Hematopoietic multipotent progenitor cell treated with erythropoietin and hydrocortisone succinate and interleukin-3 and kit ligand, for 8 days (in vitro differentiated cells): ENCODE results near the gene SLC7A6OS.

Experiments
- DNase-seq: peaks from one replicate; pipeline ENCODE4 v3.0.0-alpha.2; 2015

Gene SLC7A6OS

DNA sequence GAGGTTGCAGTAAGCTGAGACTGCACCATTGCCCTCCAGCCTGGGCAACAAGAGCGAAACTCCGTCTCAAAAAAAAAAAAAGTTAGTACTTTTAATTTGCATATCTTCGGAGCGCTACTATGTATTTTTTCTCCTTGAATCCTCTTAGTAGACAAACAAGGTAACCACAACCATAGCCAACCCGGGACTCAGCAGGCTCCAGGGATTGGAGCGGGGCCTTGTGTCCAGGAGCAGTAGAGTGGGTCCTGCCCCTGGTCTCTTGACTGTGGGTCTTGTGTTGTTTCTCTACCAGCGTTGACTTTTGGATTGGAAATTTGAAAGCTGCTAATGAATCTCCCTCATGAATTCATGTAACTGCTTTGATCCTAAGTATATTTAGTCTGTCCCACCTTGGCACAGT lies 32.4 kb upstream of the SLC7A6OS start:
- DNase-seq, result no peak

DNA sequence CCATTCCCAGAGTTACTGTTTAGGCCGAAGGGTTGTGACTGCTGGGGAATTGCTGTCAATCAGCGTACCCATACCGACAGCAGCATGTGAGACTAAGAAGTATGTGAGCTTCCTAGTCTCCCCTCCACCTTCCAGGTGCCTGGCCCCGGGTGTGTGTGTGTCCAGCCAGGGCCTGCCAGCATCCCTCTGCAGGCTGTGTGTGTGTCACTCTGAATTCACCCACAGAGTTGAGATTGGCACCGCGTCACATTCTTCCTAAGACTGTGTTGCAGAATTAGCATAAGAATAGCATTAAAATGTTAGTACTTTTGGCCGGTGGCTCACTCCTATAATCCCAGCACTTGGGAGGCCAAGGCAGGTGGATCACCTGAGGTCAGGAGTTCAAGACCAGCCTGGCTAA lies 31.9 kb upstream of the SLC7A6OS start:
- no peak for DNase-seq

DNA sequence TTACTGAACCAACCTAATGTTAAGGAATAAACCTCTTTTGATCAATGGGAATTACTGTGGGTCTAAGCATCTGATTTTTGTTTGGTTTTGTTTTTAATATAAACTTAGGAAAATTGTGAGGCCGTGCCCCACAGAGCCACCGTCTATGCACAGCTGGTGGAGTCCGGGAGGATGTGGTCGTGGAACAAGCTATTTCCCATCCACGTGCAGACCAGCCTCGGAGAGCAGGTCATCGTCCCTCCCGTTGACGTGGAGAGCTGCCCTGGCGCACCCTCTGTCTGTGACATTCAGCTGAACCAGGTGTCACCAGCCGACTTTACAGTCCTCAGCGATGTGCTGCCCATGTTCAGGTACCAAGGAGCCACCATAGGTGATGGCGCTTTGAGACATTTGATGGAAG lies 28.5 kb upstream of the SLC7A6OS start:
- no peak for DNase-seq

DNA sequence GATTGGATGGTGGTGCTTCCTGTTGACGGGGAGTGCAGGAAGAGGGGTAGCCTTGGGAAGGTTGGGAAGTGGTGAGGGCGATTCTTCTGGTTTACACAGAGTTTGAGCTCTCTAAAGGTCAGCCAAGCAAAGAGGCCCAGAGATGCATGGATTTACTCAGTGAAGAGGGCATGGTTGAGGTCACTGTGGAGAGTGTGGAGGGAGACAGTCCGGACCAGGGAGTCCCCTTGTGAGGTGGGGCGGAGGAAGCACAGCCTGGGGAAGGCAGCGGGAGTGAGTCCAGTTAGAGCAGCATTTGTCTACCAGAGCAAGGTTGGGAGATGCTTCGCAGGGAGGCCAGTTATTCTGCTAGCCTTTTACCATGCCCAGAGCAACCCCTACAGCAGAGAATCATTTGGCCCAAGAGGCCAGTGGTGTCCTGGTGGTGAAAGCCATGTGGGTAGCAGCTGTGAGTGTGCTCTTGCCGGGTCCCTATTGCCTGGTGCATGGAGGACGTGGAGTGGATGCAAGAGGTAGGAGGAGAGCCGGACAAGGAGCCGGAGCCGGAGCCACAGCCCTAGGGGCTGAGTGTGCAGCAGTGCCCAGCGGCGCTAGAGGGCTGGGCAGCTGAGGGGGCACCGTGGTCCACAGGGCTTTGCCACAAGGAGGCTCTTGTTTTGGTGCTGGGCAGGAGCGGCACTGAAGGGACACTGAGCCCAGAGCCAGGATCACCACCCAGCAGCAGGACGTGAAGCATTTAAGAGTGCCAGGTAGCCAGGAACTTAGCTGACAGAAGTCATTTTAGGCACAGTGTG lies 27.8 kb upstream of the SLC7A6OS start:
- no peak for DNase-seq

DNA sequence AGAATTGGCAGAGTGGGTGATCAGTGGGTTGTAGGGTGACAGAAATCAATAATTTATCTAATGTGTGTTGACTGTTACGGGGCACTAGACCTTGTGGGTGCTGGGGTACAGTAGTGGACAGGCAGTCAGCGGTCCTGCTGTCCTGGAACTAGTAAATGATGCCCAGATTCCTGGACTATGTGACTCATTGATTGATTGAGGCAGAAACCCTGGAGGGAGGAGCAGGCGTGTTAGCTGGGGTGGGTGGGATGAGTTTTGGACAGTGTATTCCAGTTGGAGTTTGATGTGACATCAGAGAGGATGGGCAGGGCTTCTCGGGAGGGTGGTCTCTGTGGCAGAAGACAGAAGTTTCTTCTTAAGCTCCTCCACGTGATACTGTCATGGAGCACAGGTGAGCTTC lies 24.4 kb upstream of the SLC7A6OS start:
- DNase-seq, result no peak

DNA sequence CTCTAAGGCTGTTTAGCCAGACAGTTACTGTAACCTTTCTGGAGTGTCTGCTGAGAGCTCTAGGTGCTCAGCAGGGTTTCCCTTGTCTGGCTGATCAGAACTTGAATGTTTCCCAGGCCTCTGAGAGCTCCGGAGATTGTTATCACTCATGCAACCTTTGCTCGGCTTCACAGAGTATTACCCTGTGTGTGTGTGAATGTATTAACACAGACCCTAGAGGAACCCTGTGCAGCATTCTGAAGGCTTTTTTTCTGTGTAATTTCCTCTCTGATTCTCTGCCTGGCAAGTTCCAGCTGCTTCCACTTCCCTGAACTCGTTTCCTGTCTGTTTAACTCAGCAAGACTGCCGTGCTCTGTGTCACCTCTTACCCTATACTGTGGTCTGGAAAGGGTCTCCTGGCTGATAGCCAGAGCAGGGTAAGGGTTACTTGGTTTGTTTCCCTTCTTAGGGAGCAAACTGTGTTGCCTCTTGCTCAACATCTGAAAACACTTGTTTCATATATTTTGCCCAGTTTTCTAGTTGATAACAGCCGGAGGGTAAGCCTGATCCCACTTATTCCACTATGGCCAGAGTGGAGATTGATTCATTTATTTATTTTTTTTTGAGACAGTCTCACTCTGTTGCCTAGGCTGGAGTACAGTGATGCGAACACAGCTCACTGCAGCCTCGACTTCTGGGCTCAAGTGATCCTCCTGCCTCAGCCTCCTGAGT lies 21.8 kb upstream of the SLC7A6OS start:
- peak; percentile 16 for DNase-seq

DNA sequence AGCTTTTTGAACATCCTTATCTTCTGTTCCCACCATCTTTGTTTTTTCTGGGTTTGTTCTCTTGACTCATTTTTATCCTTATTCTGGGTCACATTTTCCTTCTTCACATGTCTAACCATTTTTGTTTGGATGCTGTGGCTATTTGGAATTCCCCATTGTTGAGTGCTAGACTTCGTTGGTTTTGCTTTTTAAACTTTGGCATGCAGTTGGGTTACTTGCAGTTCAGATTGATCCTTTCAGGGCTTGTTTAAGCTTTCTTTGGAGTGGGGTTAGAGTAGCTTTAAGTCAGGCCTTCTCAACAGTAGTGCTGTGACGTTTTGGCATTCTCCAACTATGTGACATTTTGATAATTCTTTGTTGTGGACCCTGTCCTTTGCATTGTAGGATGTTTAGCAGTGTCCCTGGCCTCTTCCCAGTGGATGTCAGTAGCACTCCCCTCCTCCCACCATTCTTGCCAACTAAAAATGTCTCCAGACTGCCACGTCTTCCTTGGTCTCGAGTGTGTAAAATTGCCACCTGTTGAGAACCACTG lies 21.2 kb upstream of the SLC7A6OS start:
- no peak for DNase-seq

DNA sequence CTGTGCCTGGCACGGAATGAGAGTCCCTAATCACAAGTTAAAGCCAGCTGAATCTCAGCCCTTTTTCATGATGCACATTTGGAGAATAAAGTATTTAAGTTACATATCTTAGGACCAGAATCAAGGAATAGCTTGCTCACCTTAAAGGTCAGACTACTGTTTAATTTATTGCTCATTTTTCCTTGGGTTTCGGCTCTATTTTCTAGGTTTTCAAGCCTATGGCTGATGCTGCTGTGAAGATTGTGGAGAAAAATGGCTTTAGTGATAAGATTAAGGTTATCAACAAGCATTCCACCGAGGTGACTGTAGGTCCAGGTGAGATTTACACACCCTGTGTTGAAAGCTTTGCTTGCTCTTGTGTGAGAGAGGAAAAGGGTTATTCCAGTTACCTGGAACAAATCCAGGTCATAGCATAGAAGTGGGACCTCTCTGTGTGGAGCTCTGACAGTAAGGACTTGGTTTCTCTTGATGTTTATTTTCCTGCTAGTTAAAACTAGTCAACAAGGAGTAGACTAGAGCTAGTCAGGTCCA lies 18.2 kb upstream of the SLC7A6OS start:
- DNase-seq, result no peak

DNA sequence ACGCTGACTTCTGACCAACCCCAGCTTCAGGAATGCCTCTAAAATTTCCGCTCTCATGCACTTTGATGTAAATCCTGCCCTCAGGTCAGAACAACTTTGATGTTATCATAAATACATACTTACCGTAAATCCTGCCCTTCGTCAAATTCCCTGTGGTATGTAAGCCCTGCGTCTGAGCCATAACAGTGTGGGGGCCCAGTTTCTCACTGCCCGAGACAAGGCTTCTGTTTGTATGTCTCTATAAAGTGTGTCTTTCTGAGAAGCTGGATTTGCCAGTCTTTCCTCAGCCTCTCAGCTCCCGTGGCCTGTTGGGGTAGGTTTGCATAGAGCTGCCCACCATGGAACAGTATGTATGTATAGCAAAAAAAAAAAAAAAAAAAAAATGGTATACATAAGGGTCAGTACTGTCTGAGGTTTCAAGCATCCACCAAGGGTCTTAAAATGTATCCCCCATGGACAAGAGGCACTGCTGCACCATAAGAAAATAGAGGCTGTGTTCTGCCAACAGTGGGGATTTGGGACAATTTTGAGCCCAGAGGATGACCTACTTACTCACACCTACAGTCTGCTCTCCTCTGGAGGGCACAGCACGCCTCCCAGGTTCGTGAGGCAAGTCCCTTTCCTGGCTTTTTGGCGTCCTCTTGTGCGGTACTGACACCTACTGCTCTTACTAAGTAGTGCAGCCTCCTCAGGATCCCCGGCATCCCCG lies 17.6 kb upstream of the SLC7A6OS start:
- DNase-seq, result peak; percentile 87

DNA sequence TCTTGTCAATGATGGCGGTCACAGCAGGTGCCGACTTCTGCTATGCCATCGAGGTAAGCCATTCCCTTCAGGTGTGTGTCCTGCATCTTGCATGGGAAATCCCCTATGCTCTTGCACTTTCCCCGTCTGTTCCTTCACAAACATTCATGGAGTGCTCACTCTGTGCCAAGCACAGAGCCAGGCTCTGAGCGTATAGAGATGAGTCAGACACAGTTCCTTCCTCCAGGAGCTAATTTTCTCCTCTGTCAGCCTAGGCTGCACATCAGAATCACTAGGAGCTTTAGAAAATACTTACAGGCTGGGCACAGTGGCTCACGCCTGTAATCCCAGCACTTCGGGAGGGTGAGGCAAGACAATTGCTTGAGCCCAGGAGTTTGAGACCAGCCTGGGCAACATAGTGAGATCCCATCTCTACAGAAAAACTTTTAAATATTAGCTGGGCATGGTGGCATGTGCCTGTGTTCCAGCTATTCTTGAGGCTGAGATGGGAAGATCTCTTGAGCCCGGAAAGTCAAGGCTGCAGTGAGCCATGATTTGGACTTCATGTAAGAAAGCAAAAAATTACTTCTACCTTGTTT lies 14.1 kb upstream of the SLC7A6OS start:
- DNase-seq, result no peak

DNA sequence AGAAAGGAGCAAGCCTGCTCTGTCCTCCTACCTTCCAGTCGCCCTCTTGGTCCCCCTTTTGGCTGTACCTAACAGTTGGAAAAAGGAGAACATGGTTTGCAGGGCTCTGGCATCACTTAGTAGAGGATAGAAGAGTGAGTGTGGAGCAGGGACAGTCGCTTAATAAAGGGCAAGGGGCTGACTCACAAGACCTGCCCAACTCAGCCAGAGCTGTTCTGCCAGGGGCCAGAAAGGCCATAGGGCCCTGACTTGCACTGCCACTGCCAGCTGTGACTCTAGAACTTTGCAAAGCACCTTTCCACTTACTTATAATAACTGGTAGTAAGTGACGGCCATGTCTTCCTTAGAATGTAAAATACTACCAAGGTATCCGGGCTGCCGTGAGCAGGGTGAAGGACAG lies 13.6 kb upstream of the SLC7A6OS start:
- no peak for DNase-seq

DNA sequence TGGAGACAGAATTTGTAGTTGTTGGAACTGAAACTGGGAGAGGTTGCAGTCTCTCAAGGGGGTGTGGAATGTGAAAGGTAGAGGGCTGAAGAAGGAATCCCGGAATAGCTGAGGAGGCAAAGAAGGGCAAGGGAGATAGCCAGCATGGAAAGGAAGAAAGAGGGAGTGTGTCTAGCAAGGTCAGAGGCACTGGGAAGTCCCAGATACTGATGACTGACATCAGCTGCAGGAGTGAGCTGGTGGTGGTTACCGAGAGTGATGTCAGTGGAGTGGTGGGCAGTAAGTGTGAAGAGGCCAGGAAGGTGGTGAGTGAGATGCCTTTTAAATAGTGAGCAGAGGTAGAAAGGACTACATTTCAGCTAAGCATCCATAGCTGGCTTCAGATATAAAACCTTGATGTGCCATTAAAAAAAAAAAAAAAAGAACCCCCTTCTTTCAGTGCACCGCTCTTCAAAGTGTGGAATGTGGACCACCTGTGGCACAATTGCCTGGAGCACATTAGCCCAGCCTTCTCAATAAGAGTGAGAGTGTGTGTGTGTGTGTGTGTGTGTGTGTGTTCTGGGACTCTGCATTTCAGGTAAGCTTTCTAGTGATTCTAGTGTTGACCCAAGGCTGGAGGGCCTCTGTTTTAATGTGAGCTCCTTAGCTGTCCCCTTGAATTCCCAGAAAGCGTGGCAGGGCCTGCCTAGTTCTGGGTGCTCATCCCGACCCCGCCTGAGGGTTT lies 8.6 kb upstream of the SLC7A6OS start:
- no peak for DNase-seq

DNA sequence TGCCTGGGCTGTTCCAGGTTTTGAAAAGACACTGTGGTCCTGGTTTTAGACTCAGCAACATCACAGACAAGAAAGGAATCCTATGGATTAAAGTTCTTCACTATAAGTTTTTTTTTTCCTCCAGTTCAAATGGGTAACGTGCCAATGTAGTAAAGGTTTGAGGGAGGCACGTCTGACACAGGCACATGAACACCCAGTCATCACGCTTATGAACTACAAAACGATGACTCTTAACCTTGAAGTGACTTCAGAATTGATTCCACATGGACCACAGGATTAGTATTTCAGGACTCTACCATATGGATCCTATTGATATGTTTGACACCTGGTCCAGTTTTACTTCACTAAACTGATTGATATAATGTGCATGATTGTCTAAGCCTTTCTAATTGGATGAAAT lies 2.4 kb upstream of the SLC7A6OS start:
- DNase-seq, result no peak

DNA sequence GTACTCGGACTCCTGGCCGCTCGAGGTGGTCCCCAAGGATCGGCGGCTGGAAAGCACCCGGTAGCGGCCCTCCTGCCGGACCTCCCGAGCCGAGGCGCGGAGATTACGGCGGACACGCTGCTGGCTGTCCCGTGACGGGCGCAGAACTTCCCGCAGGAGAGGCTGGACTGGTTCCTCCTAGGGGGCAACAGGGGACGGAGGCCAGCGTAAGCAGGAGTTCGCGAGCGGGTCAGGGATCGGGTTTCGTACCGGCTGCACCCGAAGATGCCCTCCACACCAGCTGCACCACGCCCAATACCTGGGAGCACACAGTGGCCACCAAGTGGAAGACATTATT lies 341 bp downstream of the SLC7A6OS start:
- no peak for DNase-seq

DNA sequence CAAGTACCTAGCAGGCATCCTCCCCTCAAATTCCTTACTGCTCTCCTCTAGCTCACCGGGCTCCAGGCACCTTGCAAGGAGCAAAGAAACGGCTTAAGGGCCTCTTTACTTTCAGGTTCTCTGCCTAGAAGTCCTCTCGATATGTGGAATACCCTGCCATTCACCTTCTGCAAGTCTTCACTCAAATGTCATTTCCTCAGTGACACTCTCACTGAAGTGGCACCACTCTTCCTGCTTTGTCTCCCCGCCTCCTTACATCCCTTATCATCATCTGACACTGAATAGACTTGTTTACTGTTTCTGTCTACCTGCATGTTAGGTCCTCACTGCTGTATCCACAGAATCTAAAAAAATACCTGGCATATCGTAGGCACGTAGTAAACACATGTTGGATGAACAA lies 947 bp downstream of the SLC7A6OS start:
- peak; percentile 37 for DNase-seq

DNA sequence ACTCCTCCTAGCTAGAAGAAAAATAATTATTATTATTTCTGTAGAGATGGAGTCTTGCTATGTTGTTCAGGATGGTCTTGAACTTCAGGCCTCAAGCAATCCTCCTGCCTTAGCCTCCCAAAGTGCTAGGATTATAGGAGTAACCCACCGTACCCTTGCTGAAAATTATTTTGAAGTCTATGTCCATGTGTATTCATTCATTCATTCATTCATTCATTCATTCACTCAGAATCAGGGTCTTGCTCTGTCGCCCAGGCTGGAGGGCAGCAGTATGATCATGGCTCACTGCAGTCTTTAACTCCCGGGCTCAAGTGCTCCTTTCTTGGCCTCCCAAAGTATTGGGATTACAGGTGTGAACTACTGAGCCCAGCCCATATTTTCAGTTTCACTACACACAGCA lies 4.1 kb downstream of the SLC7A6OS start:
- no peak for DNase-seq

DNA sequence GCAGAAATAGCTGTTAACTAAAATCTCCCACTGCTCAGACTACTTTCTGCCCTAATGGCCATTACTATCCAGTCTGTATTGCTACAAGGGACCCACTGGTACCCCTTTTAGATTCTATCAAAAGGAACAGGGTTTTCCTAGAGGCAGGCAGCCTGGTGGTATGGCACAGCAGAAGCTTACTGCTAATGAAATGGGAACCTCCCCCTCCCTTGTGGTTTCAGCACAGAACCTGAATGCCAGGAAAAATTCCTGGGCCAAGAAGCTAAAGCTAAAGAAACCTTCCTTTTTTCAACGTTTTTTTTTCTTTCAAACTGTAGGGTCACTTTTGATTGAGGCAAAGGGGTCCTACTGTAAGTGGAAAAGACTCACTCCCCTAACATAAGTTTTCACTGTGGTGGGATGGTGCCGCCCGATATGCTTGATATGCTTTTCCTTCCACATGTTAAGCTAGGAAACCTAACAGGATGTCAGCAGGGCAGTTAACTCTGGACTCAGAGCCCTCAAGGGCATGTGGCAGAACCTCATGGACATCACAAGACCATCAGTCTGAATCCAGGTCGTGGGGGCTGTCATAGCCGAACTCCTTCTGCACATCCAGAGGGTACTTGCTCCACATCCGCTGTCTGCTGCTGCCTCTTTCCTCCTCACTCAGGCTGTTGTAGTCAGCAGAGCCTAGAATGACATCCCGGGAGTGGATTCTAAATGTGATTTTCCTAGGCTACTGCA lies 9.8 kb downstream of the SLC7A6OS start:
- no peak for DNase-seq

DNA sequence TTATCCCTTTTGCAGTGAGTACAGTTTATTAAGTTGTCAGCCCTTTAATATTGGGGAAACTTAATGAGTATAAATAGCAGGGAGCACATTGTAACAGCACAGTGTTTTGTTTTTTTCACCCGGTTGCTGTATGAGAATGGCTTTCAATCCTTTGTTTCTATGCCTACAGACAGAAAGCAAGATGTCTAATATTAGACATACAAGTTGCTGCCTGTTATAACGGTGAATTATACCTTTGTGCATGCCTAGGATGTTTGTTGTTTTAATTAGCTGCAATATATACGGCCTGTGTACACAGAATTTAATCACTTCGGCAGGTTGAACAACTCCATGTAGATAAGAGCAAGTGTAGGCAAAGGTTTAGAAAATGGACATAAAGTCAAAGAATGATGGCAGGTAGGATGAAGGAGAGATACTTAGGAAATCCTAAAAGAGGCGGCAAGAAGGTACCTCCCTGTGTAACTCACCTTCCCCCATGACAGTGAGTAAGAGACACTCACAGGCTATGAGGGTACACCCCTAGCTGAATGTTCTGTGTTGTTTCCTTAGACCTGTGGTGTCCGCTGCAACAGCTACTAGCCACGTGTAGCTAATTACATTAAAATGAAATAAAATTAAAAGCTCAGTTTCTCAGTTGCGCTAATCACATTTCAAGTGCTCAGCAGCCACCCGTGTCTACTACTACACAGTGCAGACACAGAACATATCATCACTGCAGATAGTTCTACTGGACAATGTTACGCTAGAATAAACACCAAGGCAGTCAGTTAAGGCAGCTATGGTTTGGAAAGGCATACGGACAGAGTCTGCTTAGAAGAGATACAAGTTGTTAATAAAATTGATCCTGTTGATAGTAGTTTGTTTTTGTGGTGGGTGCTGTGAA lies 10.9 kb downstream of the SLC7A6OS start:
- DNase-seq, result no peak

DNA sequence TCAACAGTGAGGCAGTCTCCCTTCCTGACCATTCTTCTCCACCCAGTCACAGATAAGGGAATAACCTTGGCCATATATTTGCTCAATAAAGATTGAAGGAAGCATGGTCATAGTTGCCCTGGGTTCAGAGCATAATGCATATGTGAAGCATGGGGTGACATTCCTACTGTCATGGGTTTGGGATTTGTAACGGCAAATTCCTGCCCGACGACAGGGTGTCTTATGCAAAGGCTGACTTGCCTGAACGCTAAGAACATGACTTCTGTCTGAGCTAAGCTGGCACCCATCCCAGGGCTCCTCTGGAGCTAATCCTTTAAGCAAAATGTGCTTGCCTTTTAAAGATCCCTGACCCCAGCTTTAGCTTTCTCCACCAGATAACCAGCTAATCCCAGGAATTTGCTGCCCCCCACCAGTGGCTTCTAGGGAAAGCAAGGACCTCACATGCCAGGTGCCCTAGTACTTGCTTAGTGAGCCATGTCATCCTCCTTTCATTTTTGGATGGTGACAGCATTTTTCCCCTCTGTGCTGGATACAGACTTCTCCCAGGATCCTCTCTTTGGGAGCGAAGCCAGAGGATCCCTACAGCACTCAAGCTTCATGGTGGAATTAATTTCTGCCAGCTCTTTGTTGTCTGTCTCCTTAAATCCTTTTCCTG lies 11.7 kb downstream of the SLC7A6OS start:
- no peak for DNase-seq

DNA sequence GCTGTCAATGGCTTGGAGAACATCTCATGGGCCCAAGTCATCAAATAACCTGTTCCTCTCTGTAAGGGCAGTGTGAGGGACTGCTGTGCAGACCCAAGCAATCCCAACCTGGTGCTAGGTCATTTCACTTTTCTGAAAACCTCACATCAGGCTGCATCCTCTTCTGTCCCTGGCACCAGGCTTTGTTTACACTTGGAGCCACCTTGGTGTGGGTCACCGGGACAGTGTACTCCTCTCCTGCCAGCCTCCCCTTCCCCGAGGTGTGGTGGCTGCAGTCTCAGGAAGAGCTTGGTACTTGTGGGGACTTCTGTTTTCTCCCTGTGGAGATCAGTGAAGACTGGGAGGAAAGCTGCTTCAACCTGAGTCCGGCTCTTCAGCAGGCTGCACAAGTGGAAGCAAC lies 12.4 kb downstream of the SLC7A6OS start:
- no peak for DNase-seq
